ENCODE measurements around the gene TMEM129.

DNA sequence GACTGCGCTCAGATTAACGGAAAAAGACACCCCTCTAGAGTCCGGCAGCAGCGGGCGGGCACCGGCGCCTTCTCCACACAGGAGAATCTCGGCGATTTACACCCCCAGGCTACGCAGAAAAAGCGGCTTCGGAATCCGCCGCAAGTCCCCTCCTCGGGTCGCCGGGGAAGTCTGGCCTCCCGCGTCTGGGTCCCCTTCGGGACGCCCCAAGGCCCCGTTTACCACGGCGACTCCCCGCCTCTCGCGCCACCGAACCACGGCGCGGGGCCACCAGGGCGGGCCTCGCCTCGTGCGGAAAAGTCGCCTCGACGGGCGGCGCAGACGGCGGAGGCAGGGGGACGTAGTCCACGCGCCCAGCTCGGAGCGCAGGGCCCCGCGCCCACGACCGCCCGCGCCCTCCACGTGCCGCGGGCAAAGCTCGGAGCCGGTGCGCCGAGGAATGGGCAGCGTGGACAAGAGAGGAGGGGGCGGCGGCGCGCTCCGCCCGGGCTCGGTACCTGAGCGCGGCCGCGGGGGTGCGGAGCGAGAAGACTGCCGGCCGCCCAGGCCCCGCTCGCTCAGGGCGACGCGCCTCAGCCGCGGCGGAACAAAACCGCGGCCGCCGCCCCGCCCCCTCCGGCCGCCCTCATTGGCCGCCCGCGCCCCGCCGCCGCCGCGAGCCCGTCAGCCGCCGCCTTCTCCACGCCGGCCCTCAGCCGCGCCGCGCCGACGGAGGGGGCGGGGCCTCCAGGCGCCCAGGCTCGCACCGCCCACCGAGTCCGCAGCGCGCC lies 37.2 kb downstream of the TMEM129 start, which contains the start of gene FAM53A:
- no peak for TF ChIP-seq EZH2phosphoT487 (IDR thresholded peaks at IDR 0.05; ENCODE audit: borderline replicate concordance, low read depth, low read length)
- TF ChIP-seq, protein P1, sequence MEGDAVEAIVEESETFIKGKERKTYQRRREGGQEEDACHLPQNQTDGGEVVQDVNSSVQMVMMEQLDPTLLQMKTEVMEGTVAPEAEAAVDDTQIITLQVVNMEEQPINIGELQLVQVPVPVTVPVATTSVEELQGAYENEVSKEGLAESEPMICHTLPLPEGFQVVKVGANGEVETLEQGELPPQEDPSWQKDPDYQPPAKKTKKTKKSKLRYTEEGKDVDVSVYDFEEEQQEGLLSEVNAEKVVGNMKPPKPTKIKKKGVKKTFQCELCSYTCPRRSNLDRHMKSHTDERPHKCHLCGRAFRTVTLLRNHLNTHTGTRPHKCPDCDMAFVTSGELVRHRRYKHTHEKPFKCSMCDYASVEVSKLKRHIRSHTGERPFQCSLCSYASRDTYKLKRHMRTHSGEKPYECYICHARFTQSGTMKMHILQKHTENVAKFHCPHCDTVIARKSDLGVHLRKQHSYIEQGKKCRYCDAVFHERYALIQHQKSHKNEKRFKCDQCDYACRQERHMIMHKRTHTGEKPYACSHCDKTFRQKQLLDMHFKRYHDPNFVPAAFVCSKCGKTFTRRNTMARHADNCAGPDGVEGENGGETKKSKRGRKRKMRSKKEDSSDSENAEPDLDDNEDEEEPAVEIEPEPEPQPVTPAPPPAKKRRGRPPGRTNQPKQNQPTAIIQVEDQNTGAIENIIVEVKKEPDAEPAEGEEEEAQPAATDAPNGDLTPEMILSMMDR (conservative IDR thresholded peaks at IDR 0.05; ENCODE audit: low read length), result no peak

Measured in OCI-LY7 (cell line).